ENCODE measurements around the gene TMEM138.

The TMEM138 gene

GRCh38 chr11:61361741-61362541 lies at the start of gene TMEM138, which contains the start of gene CYB561A3:
TSS of gene TMEM138 (plus strand) at chr11:61362374. CDS start at chr11:61364391, 2,017 bp downstream.
TSS of gene CYB561A3 (minus strand) at chr11:61361882. CDS start at chr11:61356713, 5,169 bp downstream.
- DNase-seq: peak; percentile 94

DNA sequence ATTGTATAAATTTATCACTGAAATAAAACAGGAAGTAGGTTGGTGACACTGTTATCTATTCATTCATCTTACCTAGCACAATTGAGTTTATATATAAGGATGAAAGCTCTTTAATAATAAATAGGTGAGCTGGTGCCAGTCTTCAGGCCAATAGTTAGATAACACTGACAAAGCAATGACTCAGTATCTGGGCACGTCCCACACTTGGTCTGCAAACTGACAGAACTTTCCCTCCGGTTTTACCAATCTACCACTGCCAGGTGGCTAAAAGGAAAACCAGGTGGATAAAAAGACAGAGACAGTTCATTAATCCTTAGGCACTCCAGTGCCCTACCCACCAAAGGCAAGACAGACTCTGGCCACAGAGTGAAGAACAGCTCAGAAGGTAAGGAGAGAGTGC lies 46.9 kb upstream of the TMEM138 start:
- no peak for DNase-seq

DNA sequence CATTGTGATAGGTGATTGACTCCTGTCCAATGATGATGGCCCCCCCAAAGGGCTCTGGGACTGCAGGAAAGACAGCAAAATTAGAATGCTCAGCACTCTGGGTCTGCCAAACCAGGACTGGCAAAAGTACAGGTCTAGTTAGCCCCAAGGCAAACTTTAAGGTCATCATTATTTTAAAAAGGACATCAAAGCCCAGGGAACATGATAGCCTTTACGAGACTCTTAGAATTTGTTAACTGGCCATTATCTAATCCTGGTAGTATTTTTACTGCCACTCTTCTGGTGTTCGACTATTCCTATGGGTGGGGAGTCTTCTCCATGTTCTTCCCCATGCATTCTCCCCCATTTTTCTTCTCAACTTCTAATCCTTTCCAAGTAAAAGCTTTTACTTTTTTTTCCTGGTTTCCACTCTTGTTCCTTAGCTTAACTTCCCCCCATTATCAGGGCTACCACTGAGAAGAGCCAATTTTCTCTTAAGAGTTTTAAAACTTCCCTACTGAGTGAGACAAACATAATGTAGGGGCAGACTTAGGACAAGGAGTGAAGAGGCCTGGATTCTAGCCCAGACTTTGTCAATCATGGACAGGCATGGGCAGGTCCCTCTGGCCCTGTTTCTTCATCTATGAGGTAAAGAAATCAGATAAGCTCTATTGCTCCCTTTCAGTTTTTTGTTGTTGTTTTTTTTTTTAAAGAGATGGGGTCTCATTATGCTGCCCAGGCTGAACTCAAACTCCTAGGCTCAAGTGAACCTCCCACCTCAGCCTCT lies 36.3 kb upstream of the TMEM138 start:
- no peak for DNase-seq

DNA sequence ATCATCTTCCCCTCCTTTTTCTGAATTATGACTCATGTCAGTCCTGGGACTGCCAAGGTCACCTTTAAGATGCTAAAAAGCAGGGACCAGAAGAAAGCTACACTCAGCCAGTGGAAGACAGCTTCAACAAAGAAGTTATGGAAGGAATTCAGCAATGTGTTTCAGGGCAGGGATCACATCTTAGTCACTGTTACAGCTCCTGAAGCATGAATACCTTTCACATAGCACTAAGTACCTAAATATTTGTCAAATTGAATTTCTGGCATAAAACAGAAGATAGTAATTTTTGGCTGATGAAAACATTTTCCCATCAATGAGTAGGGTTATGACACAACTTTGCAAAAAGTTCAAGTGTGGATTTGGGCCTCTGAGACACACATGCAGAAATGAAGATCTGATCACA lies 34.5 kb upstream of the TMEM138 start:
- DNase-seq: no peak

- no peak for DNase-seq
Measured at GRCh38 chr11:61328351-61328750, 33.8 kb upstream of the TMEM138 start.

- DNase-seq: no peak
Measured at GRCh38 chr11:61329871-61330270, 32.3 kb upstream of the TMEM138 start.

GRCh38 chr11:61331651-61332050 lies 30.5 kb upstream of the TMEM138 start:
- DNase-seq: no peak

- no peak for DNase-seq
Measured at GRCh38 chr11:61332281-61332796, 29.8 kb upstream of the TMEM138 start.

- peak; percentile 96 for DNase-seq
Measured at GRCh38 chr11:61332797-61333549, 29.2 kb upstream of the TMEM138 start, which contains the start of the genes DDB1 and TKFC. TSS of gene DDB1 (minus strand) at chr11:61333105. CDS start at chr11:61332968, 137 bp downstream. TSS of gene TKFC (plus strand) at chr11:61333228. CDS start at chr11:61334729, 1,501 bp downstream.

- DNase-seq: no peak
Measured at GRCh38 chr11:61333550-61334433, 28.4 kb upstream of the TMEM138 start.

GRCh38 chr11:61334434-61335354 lies 27.5 kb upstream of the TMEM138 start:
- no peak for DNase-seq

DNA sequence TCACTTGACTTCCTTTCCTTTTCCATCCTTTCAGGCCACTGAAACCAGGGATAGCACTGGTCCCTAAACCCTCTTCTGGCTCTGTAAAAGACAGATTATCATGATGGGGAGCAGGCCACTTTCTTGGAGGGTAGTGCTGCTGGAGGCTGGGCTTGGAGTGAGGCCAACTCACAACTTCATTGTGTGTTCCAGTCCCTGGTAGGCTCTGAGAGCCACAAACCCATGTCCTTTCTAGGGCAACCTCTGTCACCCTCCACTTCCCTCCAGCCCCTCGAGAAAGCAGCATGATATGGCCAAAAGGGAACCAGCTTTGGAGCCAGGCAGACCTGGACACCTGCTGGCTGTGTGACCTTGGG lies 26.8 kb upstream of the TMEM138 start:
- DNase-seq: no peak

DNA sequence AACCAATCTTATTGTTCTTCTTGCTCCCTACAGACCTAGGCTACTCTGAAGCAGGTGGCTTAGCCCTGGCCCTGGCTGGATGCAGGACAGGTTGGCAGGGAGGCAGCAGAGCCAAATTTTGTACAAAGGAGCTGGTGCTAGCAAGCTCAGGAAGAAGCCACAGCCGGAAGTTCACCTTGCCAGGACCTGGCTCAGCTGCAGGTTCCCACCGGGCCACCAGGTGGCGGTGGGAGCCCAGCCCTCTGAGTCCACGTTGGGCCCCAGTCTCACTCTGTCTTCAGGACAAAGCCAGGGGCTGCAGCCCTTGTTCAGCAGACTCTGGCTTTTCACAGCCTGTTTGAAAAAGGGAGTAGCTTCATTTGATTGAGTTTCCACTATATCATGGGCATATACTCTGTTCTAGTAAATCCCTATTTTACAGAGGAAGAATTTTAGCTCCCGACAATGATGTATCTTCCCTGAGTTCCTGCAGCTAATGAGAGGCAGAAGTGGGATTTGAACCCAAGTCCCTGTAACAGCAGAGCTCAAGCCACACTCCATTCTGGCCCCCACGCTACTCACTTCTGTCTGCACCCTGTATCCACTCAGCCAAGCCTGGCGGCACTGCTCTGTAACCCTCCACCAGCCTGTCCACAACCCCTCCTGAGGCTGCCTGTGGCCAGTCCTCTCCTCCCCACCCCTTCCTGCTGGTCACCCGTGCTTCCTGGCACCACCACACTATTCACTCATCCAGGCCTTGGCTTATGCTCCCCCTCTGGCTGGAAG lies 25.8 kb upstream of the TMEM138 start:
- peak; percentile 84 for DNase-seq

- no peak for DNase-seq
Measured at GRCh38 chr11:61337706-61338470, 24.3 kb upstream of the TMEM138 start.

DNA sequence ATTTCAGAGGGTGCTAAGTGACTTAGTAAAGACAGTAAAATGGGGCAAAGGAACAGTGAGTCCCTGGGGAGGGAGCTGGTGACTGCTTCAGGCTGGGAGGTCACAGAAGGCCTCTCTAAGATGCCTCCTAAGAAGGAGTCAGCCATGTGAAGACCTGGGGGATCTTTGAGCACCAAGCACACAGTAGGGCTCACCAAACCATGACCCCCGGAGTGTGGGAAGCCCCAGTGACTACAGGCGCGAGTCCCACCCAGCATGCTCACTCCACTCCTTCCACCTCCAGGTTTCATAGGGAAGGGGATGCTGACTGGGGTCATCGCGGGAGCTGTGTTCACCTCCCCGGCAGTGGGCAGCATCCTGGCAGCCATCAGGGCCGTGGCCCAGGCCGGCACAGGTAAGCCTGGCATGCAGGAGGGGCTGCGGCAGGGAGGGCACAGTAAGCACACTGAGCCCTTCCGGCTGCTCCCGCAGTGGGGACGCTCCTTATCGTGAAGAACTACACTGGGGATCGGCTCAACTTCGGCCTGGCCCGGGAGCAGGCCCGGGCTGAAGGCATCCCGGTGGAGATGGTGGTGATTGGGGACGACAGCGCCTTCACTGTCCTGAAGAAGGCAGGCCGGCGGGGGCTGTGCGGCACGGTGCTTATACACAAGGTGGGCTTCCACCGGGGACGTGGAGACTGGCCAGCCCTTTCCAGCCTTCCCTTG lies 23.2 kb upstream of the TMEM138 start:
- no peak for DNase-seq

DNA sequence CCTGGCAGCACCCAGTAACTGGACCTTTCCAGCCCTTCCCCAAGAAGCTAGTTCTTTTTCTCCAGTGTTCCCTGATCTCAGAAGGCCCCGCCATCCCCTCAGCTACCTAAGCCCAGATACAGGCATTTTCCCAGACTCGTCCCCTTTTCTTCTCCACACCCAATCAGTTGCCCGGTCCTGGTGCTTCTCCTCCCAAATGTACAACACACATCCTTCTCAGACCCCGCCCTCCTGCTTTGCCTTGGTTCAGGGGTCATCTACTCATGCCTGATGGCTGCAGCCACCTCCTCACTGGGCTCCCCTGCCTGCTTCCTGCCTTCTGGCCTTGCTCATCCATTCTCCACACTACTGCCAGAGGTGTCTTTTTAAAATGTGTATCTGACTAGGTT lies 22.7 kb upstream of the TMEM138 start:
- no peak for DNase-seq

DNA sequence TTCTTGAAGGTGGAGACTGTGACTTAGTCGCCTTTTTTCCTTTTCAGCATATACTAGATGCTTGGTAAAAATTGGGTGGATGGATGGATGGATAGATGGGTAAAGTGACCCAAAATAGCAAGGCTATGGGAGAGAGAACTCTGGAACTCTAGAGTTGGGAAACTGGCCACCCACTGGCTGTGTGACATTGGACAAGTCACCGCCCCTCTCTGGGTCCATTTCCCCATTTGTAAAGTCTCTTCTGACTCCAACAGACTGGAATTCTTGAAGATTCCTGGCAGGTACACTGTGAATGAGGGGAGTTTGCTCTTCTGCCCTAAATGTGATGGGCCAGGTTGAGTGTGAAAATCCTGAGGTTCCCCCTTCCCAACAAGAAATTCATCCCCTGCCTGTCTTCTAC lies 21.2 kb upstream of the TMEM138 start:
- no peak for DNase-seq

DNA sequence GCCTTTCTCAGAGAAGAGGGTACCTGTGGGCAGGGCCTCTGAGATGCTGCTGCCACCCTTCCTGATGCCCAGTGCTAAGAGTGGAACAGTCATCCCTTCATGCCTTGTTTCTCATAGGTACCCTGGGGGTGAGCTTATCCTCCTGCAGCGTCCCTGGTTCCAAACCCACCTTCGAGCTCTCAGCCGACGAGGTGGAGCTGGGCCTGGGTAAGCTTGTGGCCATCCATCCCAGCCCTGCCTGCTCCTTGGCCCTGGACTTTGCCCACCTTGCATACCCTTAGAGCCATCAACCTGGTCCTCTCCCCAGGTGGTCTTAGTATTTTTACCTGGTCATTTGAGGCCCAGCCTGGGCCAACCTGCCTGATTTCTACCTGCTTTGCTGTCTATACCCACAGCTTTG lies 20.5 kb upstream of the TMEM138 start:
- DNase-seq: no peak
